ENCODE measurements around the gene INTS6L. TPM values are rescaled to one million over a fixed set of nuclear protein-coding genes. Genes with fewer than 3 reads are reported as not detected.

Gene INTS6L
- total RNA-seq, 6 donors from 2014 or later = 3.6 to 21.0 (median 5.7) TPM

DNA sequence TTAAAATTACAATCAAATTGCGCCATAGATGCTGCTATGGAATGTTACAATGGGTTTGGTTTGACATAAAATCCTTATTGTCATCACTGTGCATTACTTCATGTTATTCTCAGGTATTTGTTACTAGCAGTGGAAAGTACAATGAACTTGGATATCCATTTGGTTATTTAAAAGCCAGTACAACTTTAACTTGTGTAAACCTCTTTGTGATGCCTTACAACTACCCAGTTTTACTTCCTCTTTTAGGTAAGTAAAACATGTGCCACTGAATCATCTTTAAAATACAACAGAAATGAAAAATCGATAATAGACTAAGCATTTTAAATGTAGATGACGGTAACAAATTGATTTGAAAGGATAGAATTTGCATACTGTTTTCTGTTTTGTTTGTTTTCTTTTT is 35.6 kb downstream of the INTS6L start:
- Histone ChIP-seq H3K27me3 (no peaks in the 10 kb centered on the region), H3K9me3 (no peaks in the 10 kb centered on the region), H3K4me1 (no peaks in the 10 kb centered on the region), H3K27ac (no peak overlapping the region), H3K36me3 (no peaks in the 10 kb centered on the region), H3K4me3 (no peak overlapping the region)
- 70 to 88% methylated on average over 3 of the region's 3 CpGs for WGBS, 2 donors
- TF ChIP-seq, protein P1, sequence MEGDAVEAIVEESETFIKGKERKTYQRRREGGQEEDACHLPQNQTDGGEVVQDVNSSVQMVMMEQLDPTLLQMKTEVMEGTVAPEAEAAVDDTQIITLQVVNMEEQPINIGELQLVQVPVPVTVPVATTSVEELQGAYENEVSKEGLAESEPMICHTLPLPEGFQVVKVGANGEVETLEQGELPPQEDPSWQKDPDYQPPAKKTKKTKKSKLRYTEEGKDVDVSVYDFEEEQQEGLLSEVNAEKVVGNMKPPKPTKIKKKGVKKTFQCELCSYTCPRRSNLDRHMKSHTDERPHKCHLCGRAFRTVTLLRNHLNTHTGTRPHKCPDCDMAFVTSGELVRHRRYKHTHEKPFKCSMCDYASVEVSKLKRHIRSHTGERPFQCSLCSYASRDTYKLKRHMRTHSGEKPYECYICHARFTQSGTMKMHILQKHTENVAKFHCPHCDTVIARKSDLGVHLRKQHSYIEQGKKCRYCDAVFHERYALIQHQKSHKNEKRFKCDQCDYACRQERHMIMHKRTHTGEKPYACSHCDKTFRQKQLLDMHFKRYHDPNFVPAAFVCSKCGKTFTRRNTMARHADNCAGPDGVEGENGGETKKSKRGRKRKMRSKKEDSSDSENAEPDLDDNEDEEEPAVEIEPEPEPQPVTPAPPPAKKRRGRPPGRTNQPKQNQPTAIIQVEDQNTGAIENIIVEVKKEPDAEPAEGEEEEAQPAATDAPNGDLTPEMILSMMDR (IDR thresholded peaks at IDR 0.05) = no peak
- TF ChIP-seq POLR2A (IDR thresholded peaks at IDR 0.05) (no peak), EP300 (IDR thresholded peaks at IDR 0.05) (no peak), POLR2AphosphoS5 (IDR thresholded peaks at IDR 0.05) (no peak)
- no peak for DNase-seq
- ATAC-seq (ENCODE audit: low FRiP score in 2 of 2) = no peak

DNA sequence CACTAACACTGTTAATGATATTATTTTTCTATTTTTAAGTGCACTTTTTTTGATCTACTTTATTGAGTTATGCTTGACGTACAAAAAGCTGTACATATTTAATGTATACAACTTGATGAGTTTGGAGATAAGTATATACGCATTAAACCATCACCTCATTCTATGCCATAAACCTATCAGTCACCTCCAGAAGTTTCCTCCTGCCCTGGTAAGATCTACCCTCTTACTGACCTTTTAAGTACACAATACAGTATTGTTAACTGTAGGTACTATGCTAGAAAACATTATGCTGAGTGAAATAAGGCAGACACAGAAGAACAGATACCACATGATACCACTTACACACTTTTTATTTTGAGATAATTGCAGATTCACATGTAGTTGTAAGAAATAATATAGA is 36.9 kb downstream of the INTS6L start:
- no peaks in the 10 kb centered on the region for H3K9me3 ChIP-seq
- DNase-seq (no peak), ATAC-seq (ENCODE audit: low FRiP score in 2 of 2) (no peak)
- H3K36me3 ChIP-seq = no peaks in the 10 kb centered on the region
- H3K4me3 ChIP-seq = no peak overlapping the region
- WGBS, 2 donors = 82 to 91% methylated on average over 2 of the region's 2 CpGs
- no peaks in the 10 kb centered on the region for H3K4me1 ChIP-seq
- H3K27me3 ChIP-seq = no peaks in the 10 kb centered on the region
- no peak for TF ChIP-seq EP300 (IDR thresholded peaks at IDR 0.05)
- TF ChIP-seq POLR2AphosphoS5 (IDR thresholded peaks at IDR 0.05) = no peak
- no peak for TF ChIP-seq POLR2A (IDR thresholded peaks at IDR 0.05)
- TF ChIP-seq, protein P1 (IDR thresholded peaks at IDR 0.05) = no peak
- no peak overlapping the region for H3K27ac ChIP-seq

DNA sequence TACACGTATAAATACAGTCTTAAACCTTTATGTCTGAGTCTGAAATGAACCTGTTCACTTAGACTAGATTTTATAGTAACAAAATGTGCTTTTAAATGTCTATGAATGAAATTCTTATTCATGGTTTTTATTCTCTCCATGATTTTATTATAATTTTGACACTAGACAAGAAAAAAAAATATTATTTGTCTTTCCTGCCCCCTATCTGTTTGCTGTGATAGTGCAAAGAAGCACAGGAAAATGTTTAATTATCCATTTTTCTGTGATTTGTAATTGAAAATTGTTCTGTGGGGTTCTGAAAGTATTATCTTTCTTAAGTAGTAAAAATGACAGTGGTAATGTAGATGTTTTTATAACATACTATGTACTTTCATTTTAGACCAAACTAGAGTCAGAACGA is 52.0 kb downstream of the INTS6L start:
- Histone ChIP-seq H3K36me3 (peaks cover 0 to 9% (median 0%) of the 10 kb centered on the region in 4 donors), H3K27me3 (no peaks in the 10 kb centered on the region), H3K4me1 (no peaks in the 10 kb centered on the region), H3K4me3 (no peak overlapping the region), H3K27ac (no peak overlapping the region), H3K9me3 (no peaks in the 10 kb centered on the region)
- TF ChIP-seq POLR2AphosphoS5 (IDR thresholded peaks at IDR 0.05) (no peak), EP300 (IDR thresholded peaks at IDR 0.05) (no peak), POLR2A (IDR thresholded peaks at IDR 0.05) (no peak)
- TF ChIP-seq, protein P1 (IDR thresholded peaks at IDR 0.05) = peak in 2 of 6 experiments; percentile 25 to 30
- DNase-seq = no peak
- 79 to 93% methylated on average over 2 of the region's 2 CpGs for WGBS, 2 donors
- ATAC-seq (ENCODE audit: low FRiP score in 2 of 2) = no peak

DNA sequence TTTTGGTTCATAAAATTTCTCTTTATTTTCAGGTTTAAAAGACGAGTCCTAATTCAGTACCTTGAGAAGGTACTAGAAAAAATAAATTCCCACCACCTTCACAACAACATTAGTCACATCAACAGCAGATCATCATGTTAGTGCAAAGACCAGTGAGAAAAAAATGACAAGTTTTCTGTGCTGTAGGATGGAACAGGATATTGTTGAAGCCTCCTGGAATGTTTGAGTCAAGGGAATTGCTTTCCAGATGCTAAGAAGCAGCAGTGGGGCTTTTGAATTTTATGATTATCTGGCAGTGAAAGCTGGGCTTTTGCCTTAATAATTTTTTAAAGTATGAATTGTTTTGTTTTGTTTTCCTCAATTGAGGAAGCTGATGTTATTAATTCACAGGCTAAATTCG is 61.0 kb downstream of the INTS6L start:
- peaks cover 0 to 12% (median 0%) of the 10 kb centered on the region in 4 donors for H3K36me3 ChIP-seq
- no peak overlapping the region for H3K27ac ChIP-seq
- WGBS, 2 donors = 53 to 62% methylated on average over 2 of the region's 2 CpGs
- H3K4me3 ChIP-seq = no peak overlapping the region
- H3K4me1 ChIP-seq = no peaks in the 10 kb centered on the region
- no peaks in the 10 kb centered on the region for H3K9me3 ChIP-seq
- ATAC-seq (ENCODE audit: low FRiP score in 2 of 2) = no peak
- TF ChIP-seq EP300 (IDR thresholded peaks at IDR 0.05) = no peak
- TF ChIP-seq, protein P1 (IDR thresholded peaks at IDR 0.05) = no peak
- no peaks in the 10 kb centered on the region for H3K27me3 ChIP-seq
- no peak for DNase-seq

DNA sequence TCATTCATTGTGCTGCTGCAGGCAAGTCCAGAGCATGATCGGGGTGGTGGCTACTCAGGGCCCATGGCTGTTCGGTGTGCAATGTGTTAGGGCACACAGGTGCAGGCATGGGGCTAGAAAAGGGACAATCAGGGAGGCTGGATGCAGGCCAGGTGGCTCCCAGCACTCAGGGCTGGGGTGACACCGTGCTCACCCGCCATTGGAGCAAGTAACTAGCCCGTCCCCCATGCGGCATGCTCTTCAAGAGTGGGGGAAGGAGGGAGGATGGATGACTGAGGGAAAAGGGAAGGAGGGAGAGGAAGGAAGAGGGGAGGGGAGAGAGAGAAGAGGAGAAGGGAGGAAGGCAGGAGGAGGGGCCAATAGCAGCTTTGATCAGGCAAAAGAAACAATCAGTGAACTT is 64.7 kb downstream of the INTS6L start:
- H3K9me3 ChIP-seq = no peaks in the 10 kb centered on the region
- peaks cover 0 to 8% (median 0%) of the 10 kb centered on the region in 4 donors for H3K36me3 ChIP-seq
- H3K4me3 ChIP-seq = no peak overlapping the region
- 81 to 89% methylated on average over 5 to 6 of the region's 6 CpGs for WGBS, 2 donors
- no peak for DNase-seq
- no peaks in the 10 kb centered on the region for H3K4me1 ChIP-seq
- ATAC-seq (ENCODE audit: low FRiP score in 2 of 2) = no peak
- H3K27ac ChIP-seq = no peak overlapping the region
- no peaks in the 10 kb centered on the region for H3K27me3 ChIP-seq
- TF ChIP-seq POLR2AphosphoS5 (IDR thresholded peaks at IDR 0.05) = no peak
- TF ChIP-seq, protein P1 (IDR thresholded peaks at IDR 0.05) = no peak
- TF ChIP-seq EP300 (IDR thresholded peaks at IDR 0.05) = no peak
- no peak for TF ChIP-seq POLR2A (IDR thresholded peaks at IDR 0.05)
